ENCODE measurements around the gene GSDME.

The GSDME gene

DNA sequence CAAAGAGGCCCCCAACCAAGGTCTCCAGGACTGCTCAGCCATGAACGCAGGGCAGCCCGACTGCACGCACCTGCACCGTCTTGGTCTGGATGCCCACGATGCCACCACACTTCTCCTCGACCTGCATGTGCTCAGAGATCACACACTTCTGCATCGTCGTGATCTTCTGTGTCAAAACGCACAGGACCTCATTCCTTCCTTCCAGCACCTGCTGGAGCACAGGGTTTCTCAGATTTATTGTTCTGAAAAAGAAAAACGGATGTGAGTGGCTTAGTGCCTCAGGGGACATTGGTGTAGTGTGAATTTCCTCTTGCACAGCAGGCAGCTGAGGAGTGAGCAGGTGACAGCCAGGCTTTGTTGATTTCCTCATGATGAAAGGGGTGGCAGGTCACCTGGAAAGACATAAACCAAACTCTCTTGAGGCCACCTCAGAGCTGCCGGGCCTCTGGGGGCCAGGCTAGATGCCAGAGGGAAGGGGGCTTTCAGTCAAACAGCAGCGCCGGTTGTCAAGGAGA is 38.2 kb downstream of the GSDME start:
- peak; percentile 60 to 81 for DNase-seq

DNA sequence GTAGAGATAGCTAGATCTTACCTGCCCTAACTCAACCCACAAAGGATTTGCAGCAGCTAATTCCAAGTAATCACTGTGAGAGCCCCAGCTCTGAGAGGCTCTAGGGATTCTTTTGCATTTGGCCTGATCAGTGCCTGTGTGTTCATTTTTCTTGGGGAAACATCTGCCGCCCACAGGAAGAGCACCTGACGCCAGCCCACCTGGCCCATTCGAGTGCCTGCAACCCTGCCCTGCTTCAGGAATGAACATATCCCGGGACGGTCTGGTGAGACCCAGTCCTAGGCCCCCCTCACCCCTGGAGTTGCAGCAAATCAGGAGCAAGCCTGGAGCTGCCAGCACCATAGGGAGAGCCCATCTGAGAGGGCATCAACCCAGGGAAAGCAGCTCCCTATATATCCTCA is 38.8 kb downstream of the GSDME start:
- DNase-seq, result no peak

DNA sequence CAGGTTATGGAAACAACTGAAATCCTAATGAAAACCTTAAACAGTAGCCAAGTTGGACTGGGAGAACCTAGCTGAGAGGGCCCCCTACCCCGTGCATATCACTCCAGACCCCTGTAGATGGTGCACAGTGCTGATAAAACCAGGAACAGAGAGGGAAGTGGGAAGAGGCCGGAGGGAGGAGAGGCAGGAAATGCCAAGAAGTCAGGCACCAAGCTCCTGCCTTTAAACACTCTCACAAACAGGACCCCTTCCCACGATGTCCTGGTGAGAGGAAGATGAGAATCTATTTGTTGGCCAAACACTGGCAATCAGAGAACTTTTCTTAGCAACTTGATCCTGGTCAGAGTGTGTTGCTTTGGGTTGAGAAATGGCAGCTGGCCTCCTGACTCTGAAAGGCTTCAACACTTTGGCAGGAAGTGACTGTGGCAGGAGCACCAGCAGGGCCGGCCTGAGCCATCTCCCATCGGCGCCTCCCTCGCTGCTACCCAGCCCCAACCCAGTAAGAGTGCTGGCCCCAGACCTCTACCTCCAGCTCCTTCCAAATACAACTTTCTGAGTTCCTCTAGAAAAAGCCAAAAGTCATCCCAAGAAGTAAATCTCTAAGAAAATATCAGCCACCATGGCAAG is 39.5 kb downstream of the GSDME start:
- DNase-seq, result no peak

DNA sequence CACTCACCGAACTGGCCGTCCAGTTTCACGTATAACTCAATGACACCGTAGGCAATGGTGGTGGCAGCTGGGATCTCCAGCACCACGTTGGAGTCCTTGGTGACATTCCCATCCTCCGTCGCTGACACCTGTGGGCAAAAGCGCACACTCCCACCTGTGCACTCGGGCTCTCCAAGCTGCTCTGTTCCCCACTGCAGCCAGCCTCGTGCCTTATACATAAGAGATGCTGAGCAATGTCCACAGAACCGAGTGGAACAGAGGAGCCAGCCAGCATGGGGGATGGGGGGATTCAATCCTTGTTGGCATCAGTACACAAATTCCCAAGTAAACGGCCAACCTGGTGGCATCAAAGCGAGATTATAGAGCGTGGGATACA is 40.0 kb downstream of the GSDME start:
- DNase-seq, result no peak

DNA sequence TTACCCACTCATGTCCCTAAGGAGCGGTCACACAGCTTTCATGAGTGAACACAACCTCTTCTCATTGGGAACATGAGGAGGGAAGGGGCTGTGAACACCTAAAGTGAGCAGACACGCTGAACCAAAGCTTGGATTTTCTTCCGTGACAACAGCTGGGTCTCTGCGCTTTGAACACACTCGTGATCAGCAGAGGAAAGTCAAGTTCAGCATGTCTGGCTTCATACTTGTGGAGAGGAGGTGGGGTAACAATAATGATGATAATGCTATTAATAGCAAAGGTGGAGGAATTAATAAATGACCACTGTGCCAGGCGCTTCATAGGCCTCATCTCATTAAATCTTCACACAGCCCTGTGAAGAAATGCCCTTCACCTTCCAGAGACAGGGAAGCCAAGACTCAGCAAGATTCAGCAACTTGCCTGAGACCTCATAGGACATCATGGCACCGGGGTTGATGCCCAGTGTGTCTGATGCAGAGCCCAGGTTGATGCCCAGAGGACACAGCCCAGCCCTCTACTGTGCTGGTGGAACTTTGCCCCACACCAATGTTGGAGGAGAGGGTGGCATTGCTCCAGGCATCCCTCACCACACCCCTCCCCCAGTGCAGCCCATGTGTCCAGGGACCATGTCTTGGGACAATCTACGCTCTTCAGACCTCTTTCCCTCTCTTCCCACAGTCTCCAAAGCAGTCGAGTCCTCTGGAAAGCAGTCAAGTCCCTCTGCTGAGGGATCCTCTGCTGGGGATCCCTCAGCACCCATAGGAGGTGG is 40.6 kb downstream of the GSDME start:
- no peak for DNase-seq

GRCh38 chr7:24715661-24716479 is 41.4 kb downstream of the GSDME start:
- DNase-seq, result peak in 1 of 2 experiments; percentile 5

DNA sequence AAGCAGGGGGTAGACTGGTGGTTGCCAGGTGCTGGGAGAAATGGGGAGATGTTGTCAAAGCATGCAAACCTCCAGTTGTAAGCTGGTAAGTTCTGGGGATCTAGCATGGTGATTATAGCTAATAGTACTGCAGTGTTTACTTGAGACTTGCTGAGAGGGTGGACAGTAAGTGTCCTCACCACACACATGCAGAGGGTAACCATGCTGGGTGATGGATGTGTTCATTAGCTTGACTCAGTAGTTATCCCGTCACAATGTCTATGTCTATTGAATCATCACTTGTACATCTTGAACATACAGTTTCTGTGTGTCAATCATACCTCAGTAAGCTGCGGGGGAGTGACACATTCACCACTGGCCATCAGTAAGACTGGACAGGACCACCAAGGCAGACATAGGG is 42.1 kb downstream of the GSDME start:
- no peak for DNase-seq

- no peak for DNase-seq
Observed at GRCh38 chr7:24714676-24715010, 42.6 kb downstream of the GSDME start.

GRCh38 chr7:24713850-24714675 is 43.2 kb downstream of the GSDME start:
- DNase-seq, result no peak

GRCh38 chr7:24713039-24713793 is 44.0 kb downstream of the GSDME start:
- no peak for DNase-seq

- DNase-seq, result no peak
Observed at GRCh38 chr7:24709585-24710360, 47.5 kb downstream of the GSDME start.

- DNase-seq, result no peak
Observed at GRCh38 chr7:24709051-24709450, 48.2 kb downstream of the GSDME start.

DNA sequence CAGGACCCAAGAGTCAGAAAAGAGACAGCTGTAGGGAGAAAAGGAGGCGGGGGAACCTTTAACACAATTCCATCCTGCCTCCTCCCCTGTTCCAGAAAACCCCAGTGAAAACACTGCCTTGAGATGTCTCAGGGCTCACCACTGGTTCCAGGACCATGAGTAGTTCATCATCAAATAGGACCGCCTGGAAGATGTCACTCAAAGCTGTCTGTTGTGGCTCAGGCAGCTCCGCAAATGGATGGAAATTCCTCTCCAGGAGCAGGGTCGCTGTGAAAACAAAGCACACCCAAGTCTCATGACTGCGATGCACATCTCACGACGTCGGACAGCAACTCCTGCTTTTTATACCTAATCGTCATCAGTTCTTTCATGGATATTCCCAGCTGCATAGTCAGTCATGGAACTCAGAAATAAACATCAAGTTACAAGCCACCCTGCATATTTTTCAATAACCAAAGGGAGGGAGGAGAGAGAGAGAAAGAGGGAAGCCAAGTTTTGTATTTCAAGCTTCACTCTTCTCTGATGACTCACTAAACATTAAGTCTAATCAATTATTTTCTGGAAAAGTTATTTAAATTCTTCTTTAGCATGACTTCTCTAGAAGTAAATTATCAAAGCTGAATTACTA is 49.2 kb downstream of the GSDME start:
- DNase-seq, result no peak

GRCh38 chr7:24706211-24707170 is 50.8 kb downstream of the GSDME start:
- no peak for DNase-seq

DNA sequence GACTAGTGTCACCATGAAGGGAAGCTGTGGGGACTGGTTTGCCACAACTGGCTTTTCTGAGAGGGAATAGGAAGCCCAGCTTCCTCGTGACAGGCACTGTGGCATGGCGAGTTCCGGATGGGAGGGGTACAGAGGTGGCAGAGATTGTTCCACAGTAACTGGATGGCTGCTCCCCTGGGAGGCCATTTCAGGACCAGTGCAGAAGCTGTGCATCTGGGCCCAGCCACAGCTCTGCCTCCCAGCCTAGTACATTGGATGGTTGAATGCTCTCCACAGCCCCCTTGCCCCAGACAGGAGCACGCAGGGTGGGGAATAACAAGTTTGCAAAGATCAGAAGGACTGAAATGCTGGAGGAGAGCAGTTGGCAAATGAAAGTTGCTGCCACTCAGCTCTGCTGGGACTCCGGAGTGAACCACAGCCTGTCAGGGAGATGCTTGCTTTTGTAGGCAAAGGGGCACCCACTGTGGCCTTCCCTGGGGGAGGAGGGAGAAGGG is 51.8 kb downstream of the GSDME start:
- no peak for DNase-seq

GRCh38 chr7:24704311-24704710 is 53.0 kb downstream of the GSDME start:
- DNase-seq, result no peak

DNA sequence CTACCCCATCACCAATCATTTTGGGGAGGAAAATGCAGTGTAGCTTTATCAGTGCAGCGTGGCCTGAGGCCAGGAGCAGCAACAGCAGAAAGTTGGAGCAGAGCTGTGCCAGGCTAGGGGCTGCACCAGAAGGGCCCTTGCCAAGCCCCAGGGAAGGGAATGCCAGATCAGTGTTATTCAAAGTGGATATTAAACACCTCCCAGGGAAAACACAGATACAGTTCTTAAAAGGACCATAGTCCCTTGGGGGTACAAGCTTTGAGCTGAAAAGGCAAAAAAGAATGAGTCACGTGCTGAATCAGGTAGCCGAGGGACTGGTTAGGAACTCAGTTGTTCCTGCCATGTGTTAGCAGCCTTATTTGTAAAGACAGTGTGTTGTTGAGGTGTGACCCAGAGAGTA is 54.0 kb downstream of the GSDME start:
- DNase-seq, result no peak

- no peak for DNase-seq
Observed at GRCh38 chr7:24702755-24703154, 54.5 kb downstream of the GSDME start.

Data from NCI-H2081 (cell line).